Ishikawa (cell line): Measurements from ENCODE around the gene RNU4-1.

Experiments
- MAX ChIP-seq: IDR thresholded peaks from 2 replicates; pipeline ENCODE4 v1.6.1; 2012
- REST ChIP-seq: IDR thresholded peaks from 2 replicates; pipeline ENCODE4 v1.6.1; 2012; ENCODE audit warnings: low read depth, mild to moderate bottlenecking
- TEAD4 ChIP-seq: IDR thresholded peaks from 2 replicates; pipeline ENCODE4 v1.6.1; 2012

- TF ChIP-seq MAX = no peak
- no peak for TF ChIP-seq REST
- TF ChIP-seq TEAD4 = no peak
Measured at GRCh38 chr12:120292411-120292660, 701 bp downstream of the RNU4-1 start.
